Measurements from ENCODE around the gene BEX3. TPM values are rescaled to one million over a fixed set of nuclear protein-coding genes. Genes with fewer than 3 reads are reported as not detected.

Gene BEX3
- total RNA-seq, 4 donors from 2014 or later, result 17.1 to 53.4 (median 39.4) TPM

- H3K4me3 ChIP-seq, result no peak overlapping the region
- DNase-seq, result peak; percentile 52
- H3K9me3 ChIP-seq, result no peaks in the 10 kb centered on the region
- 8% methylated on average over 2 of the region's 2 CpGs; no CpG with 5 or more reads in 1 of the 2 donors for WGBS, 2 donors (ENCODE audit: low coverage in 1 of 2)
- no peak overlapping the region for H3K27ac ChIP-seq
- no peaks in the 10 kb centered on the region for H3K27me3 ChIP-seq
- TF ChIP-seq EP300 (IDR thresholded peaks at IDR 0.05; ENCODE audit: low read depth), result no peak
- peak; percentile 53 to 70 (median 59) for TF ChIP-seq CTCF (IDR thresholded peaks at IDR 0.05)
- in situ Hi-C loops (cut with MboI; ENCODE audit: low pct_ligation_motif_present in 1 of 4, low pct_unique_long_range_greater_than_20kb in 1 of 4, low sequenced_read_pairs in 3 of 4), result loop anchor here in 2 of 4 donors (10.0 to 25.0 kb wide), 2 partner anchors 119 to 122 kb away; no protein-coding TSS in a partner anchor
- intact Hi-C loops (cut with DNase I; ENCODE audit: low total_unique reads), result loop anchor here (10.0 kb wide), 1 partner anchor 122 kb away; no protein-coding TSS in a partner anchor
- no peaks in the 10 kb centered on the region for H3K36me3 ChIP-seq
- H3K4me1 ChIP-seq, result no peaks in the 10 kb centered on the region
Measured at GRCh38 chrX:103343105-103343504, 33.2 kb upstream of the BEX3 start.

GRCh38 chrX:103344606-103345005, 31.7 kb upstream of the BEX3 start:
- Histone ChIP-seq H3K4me3 (no peak overlapping the region), H3K27me3 (no peaks in the 10 kb centered on the region), H3K27ac (no peak overlapping the region), H3K4me1 (no peaks in the 10 kb centered on the region), H3K36me3 (no peaks in the 10 kb centered on the region), H3K9me3 (no peaks in the 10 kb centered on the region)
- no peak for DNase-seq
- in situ Hi-C loops (cut with MboI; ENCODE audit: low pct_ligation_motif_present in 1 of 4, low pct_unique_long_range_greater_than_20kb in 1 of 4, low sequenced_read_pairs in 3 of 4) (loop anchor here in 2 of 4 donors (10.0 to 25.0 kb wide), 2 partner anchors 118 to 120 kb away; no protein-coding TSS in a partner anchor), intact Hi-C loops (cut with DNase I; ENCODE audit: low total_unique reads) (loop anchor here (10.0 kb wide), 1 partner anchor 120 kb away; no protein-coding TSS in a partner anchor)
- 66% methylated on average over 2 of the region's 2 CpGs; no CpG with 5 or more reads in 1 of the 2 donors for WGBS, 2 donors (ENCODE audit: low coverage in 1 of 2)
- TF ChIP-seq EP300 (IDR thresholded peaks at IDR 0.05; ENCODE audit: low read depth) (no peak), POLR2AphosphoS5 (IDR thresholded peaks at IDR 0.05) (no peak), POLR2A (IDR thresholded peaks at IDR 0.05) (no peak), CTCF (IDR thresholded peaks at IDR 0.05) (no peak)

DNA sequence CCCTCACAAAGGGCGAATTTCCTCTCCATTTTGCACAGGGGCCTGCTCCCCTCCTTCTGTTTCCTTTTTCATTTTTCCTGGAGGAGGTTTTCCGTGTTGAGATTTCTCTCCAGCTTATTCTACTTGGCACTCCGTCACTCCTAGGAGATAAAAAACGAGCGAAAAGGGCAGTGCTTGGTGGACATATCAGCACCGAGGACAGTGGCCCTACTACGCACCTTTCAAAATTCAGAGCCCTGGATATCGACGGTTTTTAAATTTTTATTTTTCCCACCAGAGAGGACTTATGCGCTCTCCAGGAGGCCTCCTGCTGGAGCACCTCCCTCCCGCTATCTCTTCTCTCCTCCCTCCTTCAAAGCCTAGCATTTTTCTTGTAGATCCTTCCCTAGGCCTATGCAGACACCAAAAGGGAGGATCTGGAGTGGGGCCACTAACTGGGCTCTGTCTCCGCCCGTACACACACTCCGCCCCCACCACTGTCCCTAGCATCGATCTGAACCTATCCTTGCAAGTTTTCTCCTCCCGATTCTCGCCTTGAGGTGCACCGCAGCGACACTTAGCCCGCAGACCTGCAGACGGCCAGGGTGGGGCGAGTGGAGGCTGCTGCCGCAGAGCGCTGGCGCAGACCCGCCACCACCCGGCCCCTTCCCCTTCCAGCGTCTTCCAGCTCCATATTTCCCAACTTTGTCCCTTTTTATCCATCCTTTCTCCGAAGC, 28.5 kb upstream of the BEX3 start:
- intact Hi-C loops (cut with DNase I; ENCODE audit: low total_unique reads), result loop anchor here (10.0 kb wide), 1 partner anchor 117 kb away; no protein-coding TSS in a partner anchor

More for the DNA sequence above, 28.5 kb upstream of the BEX3 start:
- TF ChIP-seq POLR2AphosphoS5 (IDR thresholded peaks at IDR 0.05) (no peak), EP300 (IDR thresholded peaks at IDR 0.05; ENCODE audit: low read depth) (no peak), POLR2A (IDR thresholded peaks at IDR 0.05) (no peak), CTCF (IDR thresholded peaks at IDR 0.05) (no peak)
- H3K27me3 ChIP-seq, result no peaks in the 10 kb centered on the region
- H3K4me1 ChIP-seq, result no peaks in the 10 kb centered on the region
- 70 to 75% methylated on average over 9 to 29 of the region's 29 CpGs for WGBS, 2 donors (ENCODE audit: low coverage in 1 of 2)
- no peak overlapping the region for H3K4me3 ChIP-seq
- in situ Hi-C loops (cut with MboI; ENCODE audit: low pct_ligation_motif_present in 1 of 4, low pct_unique_long_range_greater_than_20kb in 1 of 4, low sequenced_read_pairs in 3 of 4), result loop anchor here in 2 of 4 donors (10.0 to 25.0 kb wide), 2 partner anchors 114 to 117 kb away; no protein-coding TSS in a partner anchor
- no peaks in the 10 kb centered on the region for H3K9me3 ChIP-seq
- H3K27ac ChIP-seq, result no peak overlapping the region
- no peak for DNase-seq
- no peaks in the 10 kb centered on the region for H3K36me3 ChIP-seq
